Hepatocyte (in vitro differentiated cells): ENCODE data around the gene VAV3. TPM values are rescaled to one million over a fixed set of nuclear protein-coding genes. Genes with fewer than 3 reads are reported as not detected.

ENCODE experiments used
- DNase-seq: peaks from one replicate; pipeline ENCODE4 v3.0.0-alpha.2; 2016; ENCODE audit warnings: low spot score
- H2AFZ ChIP-seq: fragments of 200-600 bp; sonication (generic); 2 replicates; pipeline ENCODE4 v1.6.0; 2016; ENCODE audit warnings: antibody characterized with exemption, mild to moderate bottlenecking
- H3K27ac ChIP-seq: fragments of 200-600 bp; sonication (generic); 2 replicates; pipeline ENCODE4 v1.5.1; 2016; ENCODE audit warnings: mild to moderate bottlenecking
- H3K27me3 ChIP-seq: fragments of 200-600 bp; sonication (generic); 2 replicates; pipeline ENCODE4 v1.6.1; 2016
- H3K36me3 ChIP-seq: fragments of 200-600 bp; sonication (generic); replicated peaks from 2 replicates; pipeline ENCODE4 v1.5.1; 2016; ENCODE audit warnings: low read depth; ENCODE audit not compliant: insufficient read depth
- H3K4me1 ChIP-seq: fragments of 200-600 bp; sonication (generic); 2 replicates; pipeline ENCODE4 v1.5.1; 2016; ENCODE audit warnings: mild to moderate bottlenecking, moderate library complexity; ENCODE audit not compliant: insufficient read depth
- H3K4me2 ChIP-seq: fragments of 200-600 bp; sonication (generic); 2 replicates; pipeline ENCODE4 v1.6.0; 2016
- H3K4me3 ChIP-seq: fragments of 200-600 bp; sonication (generic); 2 replicates; pipeline ENCODE4 v1.5.1; 2016; ENCODE audit warnings: mild to moderate bottlenecking
- H3K79me2 ChIP-seq: fragments of 200-600 bp; sonication (generic); 2 replicates; pipeline ENCODE4 v1.6.0; 2017; ENCODE audit warnings: mild to moderate bottlenecking
- H3K9me2 ChIP-seq: fragments of 200-600 bp; sonication (generic); replicated peaks from 2 replicates; pipeline ENCODE4 v1.6.0; 2017; ENCODE audit warnings: mild to moderate bottlenecking; ENCODE audit not compliant: insufficient read depth
- H3K9me3 ChIP-seq: fragments of 200-600 bp; sonication (generic); 2 replicates; pipeline ENCODE4 v1.5.1; 2016; ENCODE audit warnings: low read depth, mild to moderate bottlenecking
- H4K20me1 ChIP-seq: fragments of 200-600 bp; sonication (generic); 2 replicates; pipeline ENCODE4 v1.6.0; 2016; ENCODE audit warnings: mild to moderate bottlenecking; ENCODE audit not compliant: insufficient read depth, poor library complexity, severe bottlenecking
- CTCF ChIP-seq: fragments of 200-600 bp; sonication (generic); IDR thresholded peaks from 2 replicates; pipeline ENCODE4 v1.5.1; 2016; ENCODE audit warnings: antibody characterized with exemption, mild to moderate bottlenecking; ENCODE audit not compliant: poor library complexity
- EZH2 ChIP-seq: fragments of 200-600 bp; sonication (generic); IDR thresholded peaks from 2 replicates; pipeline ENCODE4 v1.6.1; 2016; ENCODE audit warnings: antibody characterized with exemption, mild to moderate bottlenecking, borderline replicate concordance
- EZH2phosphoT487 ChIP-seq: fragments of 200-600 bp; sonication (generic); IDR thresholded peaks from one replicate; pipeline ENCODE4 v1.6.1; 2018; ENCODE audit warnings: antibody characterized with exemption, mild to moderate bottlenecking, low read depth, moderate library complexity; ENCODE audit not compliant: unreplicated experiment, severe bottlenecking
- WGBS: methylation state at CpG from one replicate; pipeline ENCODE4 v1.1.6; 2016; ENCODE audit warnings: low lambda C conversion rate; ENCODE audit errors: missing lambda C conversion rate; 5-methylcytosine and 5-hydroxymethylcytosine counted together
- polyA plus RNA-seq: library from polyadenylated mRNA; unstranded; fragments of >200 nt; fragmentation: Nextera tagmentation; extraction: Ambion mirVana; gene quantifications from 2 replicates; pipeline ENCODE4 v1.2.1, GENCODE V29; 2016
- total RNA-seq: library from RNA; depleted of rRNA; stranded (reverse); fragments of >200 nt; gene quantifications from 2 replicates; pipeline ENCODE4 v1.2.3, GENCODE V29; 2014

The VAV3 gene
- total and polyA plus RNA-seq, 2 experiments from 2014 or later, result 12.3 to 40.5 TPM

- no peaks in the 10 kb centered on the region for H3K9me3 ChIP-seq
- no peak overlapping the region for H3K4me3 ChIP-seq
- WGBS, result 33% methylated on average over 1 of the region's 1 CpG
- H3K9me2 ChIP-seq, result no peaks in the 10 kb centered on the region
- no peaks in the 10 kb centered on the region for H3K27me3 ChIP-seq
- H3K27ac ChIP-seq, result no peak overlapping the region
- H4K20me1 ChIP-seq, result no peaks in the 10 kb centered on the region
- no peak overlapping the region for H2AFZ ChIP-seq
- no peaks in the 10 kb centered on the region for H3K4me1 ChIP-seq
- no peak overlapping the region for H3K4me2 ChIP-seq
- DNase-seq, result no peak
- H3K79me2 ChIP-seq, result no peaks in the 10 kb centered on the region
- H3K36me3 ChIP-seq, result no peaks in the 10 kb centered on the region
- TF ChIP-seq CTCF, result no peak
Observed at GRCh38 chr1:107867897-107868296, 97.1 kb downstream of the VAV3 start.

GRCh38 chr1:107867422-107867821, 97.6 kb downstream of the VAV3 start:
- Histone ChIP-seq H3K27ac (no peak overlapping the region), H3K4me3 (no peak overlapping the region), H3K4me2 (no peak overlapping the region), H3K4me1 (no peaks in the 10 kb centered on the region), H3K79me2 (no peaks in the 10 kb centered on the region), H2AFZ (no peak overlapping the region), H3K36me3 (no peaks in the 10 kb centered on the region), H3K27me3 (no peaks in the 10 kb centered on the region), H3K9me2 (no peaks in the 10 kb centered on the region), H3K9me3 (no peaks in the 10 kb centered on the region), H4K20me1 (no peaks in the 10 kb centered on the region)
- TF ChIP-seq EZH2, result no peak
- TF ChIP-seq EZH2phosphoT487, result no peak
- no peak for TF ChIP-seq CTCF
- 27% methylated on average over 2 of the region's 2 CpGs for WGBS
- no peak for DNase-seq

- H3K27me3 ChIP-seq, result no peaks in the 10 kb centered on the region
- no peaks in the 10 kb centered on the region for H3K9me2 ChIP-seq
- H3K4me3 ChIP-seq, result no peak overlapping the region
- H3K27ac ChIP-seq, result no peak overlapping the region
- no peaks in the 10 kb centered on the region for H3K4me1 ChIP-seq
- H2AFZ ChIP-seq, result no peak overlapping the region
- no peak for TF ChIP-seq EZH2
- TF ChIP-seq EZH2phosphoT487, result no peak
- TF ChIP-seq CTCF, result no peak
- no peaks in the 10 kb centered on the region for H3K9me3 ChIP-seq
- no peaks in the 10 kb centered on the region for H4K20me1 ChIP-seq
- no peaks in the 10 kb centered on the region for H3K79me2 ChIP-seq
- H3K4me2 ChIP-seq, result no peak overlapping the region
- DNase-seq, result no peak
- H3K36me3 ChIP-seq, result no peaks in the 10 kb centered on the region
Observed at GRCh38 chr1:107866870-107867269, 98.1 kb downstream of the VAV3 start.

GRCh38 chr1:107865627-107866026, 99.4 kb downstream of the VAV3 start:
- no peak overlapping the region for H2AFZ ChIP-seq

More at GRCh38 chr1:107865627-107866026, 99.4 kb downstream of the VAV3 start:
- Histone ChIP-seq H3K4me2 (no peak overlapping the region), H3K36me3 (no peaks in the 10 kb centered on the region), H3K27ac (no peak overlapping the region), H3K27me3 (no peaks in the 10 kb centered on the region), H3K79me2 (no peaks in the 10 kb centered on the region), H4K20me1 (no peaks in the 10 kb centered on the region), H3K9me2 (no peaks in the 10 kb centered on the region), H3K4me3 (no peak overlapping the region), H3K9me3 (no peaks in the 10 kb centered on the region), H3K4me1 (no peaks in the 10 kb centered on the region)
- DNase-seq, result no peak
- WGBS, result 84% methylated on average over 1 of the region's 1 CpG
- TF ChIP-seq EZH2phosphoT487, result no peak
- no peak for TF ChIP-seq CTCF
- no peak for TF ChIP-seq EZH2
